ENCODE results near the gene CRTC2. TPM values are rescaled to one million over a fixed set of nuclear protein-coding genes. Genes with fewer than 3 reads are reported as not detected.
"Not testable (repeated sequence)": the region's sequence is repeated elsewhere in the genome, so short reads cannot be mapped to it uniquely, and the experiment has no call there.

The CRTC2 gene
- total and polyA plus RNA-seq, 7 donors: 17.0 to 54.6 (median 31.3) TPM

GRCh38 chr1:153912349-153912748, 46.1 kb downstream of the CRTC2 start:
- intact Hi-C loops (cut with DNase I): no loop called here
- Histone ChIP-seq H3K36me3 (ENCODE audit: insufficient read depth in 1 of 2, low read depth in 1 of 2) (peaks cover 0 to 25% of the 10 kb centered on the region in 2 donors), H3K4me1 (peaks cover 10% of the 10 kb centered on the region), H3K9me3 (no peaks in the 10 kb centered on the region), H3K4me3 (no peak overlapping the region), H3K27me3 (ENCODE audit: insufficient read depth in 3 of 3, low read length in 2 of 3) (no peaks in the 10 kb centered on the region), H3K27ac (no peak overlapping the region)
- 45 to 72% (median 47%) methylated on average over 2 of the region's 2 CpGs for WGBS, 3 donors
- ATAC-seq (no peak), DNase-seq (no peak)
- TF ChIP-seq CTCF (IDR thresholded peaks at IDR 0.05): no peak

GRCh38 chr1:153910560-153910959, 47.9 kb downstream of the CRTC2 start:
- 84 to 89% (median 85%) methylated on average over 6 of the region's 6 CpGs for WGBS, 3 donors
- H3K27ac ChIP-seq; DNase-seq; H3K4me1 ChIP-seq; H3K9me3 ChIP-seq; H3K27me3 ChIP-seq (ENCODE audit: insufficient read depth in 3 of 3, low read length in 2 of 3); ATAC-seq; H3K4me3 ChIP-seq; intact Hi-C loops (cut with DNase I): not testable (repeated sequence)
- peaks cover 0 to 24% of the 10 kb centered on the region in 2 donors for H3K36me3 ChIP-seq (ENCODE audit: insufficient read depth in 1 of 2, low read depth in 1 of 2)

GRCh38 chr1:153908071-153908470, 50.3 kb downstream of the CRTC2 start:
- no peak overlapping the region for H3K4me3 ChIP-seq
- H3K27me3 ChIP-seq (ENCODE audit: insufficient read depth in 3 of 3, low read length in 2 of 3): no peaks in the 10 kb centered on the region
- intact Hi-C loops (cut with DNase I): no loop called here
- TF ChIP-seq CTCF (IDR thresholded peaks at IDR 0.05): no peak
- H3K9me3 ChIP-seq: no peaks in the 10 kb centered on the region
- no peak for ATAC-seq
- H3K27ac ChIP-seq: no peak overlapping the region
- peaks cover 12% of the 10 kb centered on the region for H3K4me1 ChIP-seq
- peaks cover 0 to 19% of the 10 kb centered on the region in 2 donors for H3K36me3 ChIP-seq (ENCODE audit: insufficient read depth in 1 of 2, low read depth in 1 of 2)
- 94 to 97% (median 97%) methylated on average over 6 of the region's 6 CpGs for WGBS, 3 donors
- DNase-seq: no peak

- Histone ChIP-seq H3K9me3 (no peaks in the 10 kb centered on the region), H3K27ac (no peak overlapping the region), H3K27me3 (ENCODE audit: insufficient read depth in 3 of 3, low read length in 2 of 3) (no peaks in the 10 kb centered on the region), H3K4me3 (no peak overlapping the region), H3K36me3 (ENCODE audit: insufficient read depth in 1 of 2, low read depth in 1 of 2) (peaks cover 0 to 19% of the 10 kb centered on the region in 2 donors), H3K4me1 (peaks cover 12% of the 10 kb centered on the region)
- ATAC-seq (no peak), DNase-seq (no peak)
- 89 to 96% (median 93%) methylated on average over 6 of the region's 6 CpGs for WGBS, 3 donors
- intact Hi-C loops (cut with DNase I): no loop called here
- no peak for TF ChIP-seq CTCF (IDR thresholded peaks at IDR 0.05)
Observed at GRCh38 chr1:153907134-153907533, 51.3 kb downstream of the CRTC2 start.

- H3K4me1 ChIP-seq: peaks cover 12% of the 10 kb centered on the region
- peaks cover 0 to 19% of the 10 kb centered on the region in 2 donors for H3K36me3 ChIP-seq (ENCODE audit: insufficient read depth in 1 of 2, low read depth in 1 of 2)
- no peak for TF ChIP-seq CTCF (IDR thresholded peaks at IDR 0.05)
- no peak for ATAC-seq
- no peaks in the 10 kb centered on the region for H3K9me3 ChIP-seq
- H3K4me3 ChIP-seq: no peak overlapping the region
- intact Hi-C loops (cut with DNase I): no loop called here
- DNase-seq: no peak
- no peaks in the 10 kb centered on the region for H3K27me3 ChIP-seq (ENCODE audit: insufficient read depth in 3 of 3, low read length in 2 of 3)
- H3K27ac ChIP-seq: no peak overlapping the region
- 92 to 100% (median 96%) methylated on average over 1 of the region's 1 CpG for WGBS, 3 donors
Observed at GRCh38 chr1:153906396-153906795, 52.0 kb downstream of the CRTC2 start.

- peaks cover 0 to 19% of the 10 kb centered on the region in 2 donors for H3K36me3 ChIP-seq (ENCODE audit: insufficient read depth in 1 of 2, low read depth in 1 of 2)
- ATAC-seq; H3K4me3 ChIP-seq; intact Hi-C loops (cut with DNase I); H3K27me3 ChIP-seq (ENCODE audit: insufficient read depth in 3 of 3, low read length in 2 of 3); H3K27ac ChIP-seq; H3K9me3 ChIP-seq; DNase-seq: not testable (repeated sequence)
- WGBS, 3 donors: 90 to 99% (median 94%) methylated on average over 8 of the region's 8 CpGs
- peaks cover 12% of the 10 kb centered on the region for H3K4me1 ChIP-seq
Observed at GRCh38 chr1:153905908-153906307, 52.5 kb downstream of the CRTC2 start.

All from psoas muscle (tissue), 8 donors.